Raji (cell line): ENCODE measurements around the gene SH3BP1.

ENCODE experiments used
- POLR2A ChIP-seq: IDR thresholded peaks from 2 replicates; pipeline ENCODE4 v1.6.1; 2011; ENCODE audit warnings: low read depth, low read length, control low read depth; ENCODE audit not compliant: insufficient read depth

The SH3BP1 gene

GRCh38 chr22:37639070-37639760 is at the start of gene SH3BP1:
Gene SH3BP1 (plus strand): TSS chr22:37639669. CDS start chr22:37639788, 119 bp downstream.
- TF ChIP-seq POLR2A: peak; percentile 42; the same call in 1 of the 2 replicates

- no peak for TF ChIP-seq POLR2A
Measured at GRCh38 chr22:37591823-37592404, 47.6 kb upstream of the SH3BP1 start.

- no peak for TF ChIP-seq POLR2A
Measured at GRCh38 chr22:37594237-37594636, 45.2 kb upstream of the SH3BP1 start.

GRCh38 chr22:37599153-37599552 is 40.3 kb upstream of the SH3BP1 start:
- no peak for TF ChIP-seq POLR2A

- no peak for TF ChIP-seq POLR2A
Measured at GRCh38 chr22:37601203-37601539, 38.3 kb upstream of the SH3BP1 start.

- no peak for TF ChIP-seq POLR2A
Measured at GRCh38 chr22:37601540-37602442, 37.7 kb upstream of the SH3BP1 start.

GRCh38 chr22:37604074-37604473 is 35.4 kb upstream of the SH3BP1 start:
- TF ChIP-seq POLR2A: no peak

GRCh38 chr22:37604875-37605274 is 34.6 kb upstream of the SH3BP1 start:
- no peak for TF ChIP-seq POLR2A

GRCh38 chr22:37607010-37607934 is 32.2 kb upstream of the SH3BP1 start:
- TF ChIP-seq POLR2A: peak; percentile 70

- TF ChIP-seq POLR2A: no peak; the same call in 1 of the 2 replicates
Measured at GRCh38 chr22:37607935-37608476, 31.5 kb upstream of the SH3BP1 start.

- TF ChIP-seq POLR2A: peak; percentile 54
Measured at GRCh38 chr22:37608477-37609239, 30.8 kb upstream of the SH3BP1 start, which contains the start of gene GGA1. Gene GGA1 (plus strand): TSS chr22:37608834. CDS start chr22:37608861, 27 bp downstream.

- TF ChIP-seq POLR2A: peak; percentile 1; the same call in 1 of the 2 replicates
Measured at GRCh38 chr22:37609240-37610152, 30.0 kb upstream of the SH3BP1 start.
